HS-5 (cell line): ENCODE results near the gene COPG2.
"Not testable (repeated sequence)": the region's sequence is repeated elsewhere in the genome, so short reads cannot be mapped to it uniquely, and the experiment has no call there.

Source experiments
- DNase-seq: peaks from one replicate; pipeline ENCODE4 v3.0.0-alpha.2; 2012; ENCODE audit warnings: low read depth

The COPG2 gene

DNA sequence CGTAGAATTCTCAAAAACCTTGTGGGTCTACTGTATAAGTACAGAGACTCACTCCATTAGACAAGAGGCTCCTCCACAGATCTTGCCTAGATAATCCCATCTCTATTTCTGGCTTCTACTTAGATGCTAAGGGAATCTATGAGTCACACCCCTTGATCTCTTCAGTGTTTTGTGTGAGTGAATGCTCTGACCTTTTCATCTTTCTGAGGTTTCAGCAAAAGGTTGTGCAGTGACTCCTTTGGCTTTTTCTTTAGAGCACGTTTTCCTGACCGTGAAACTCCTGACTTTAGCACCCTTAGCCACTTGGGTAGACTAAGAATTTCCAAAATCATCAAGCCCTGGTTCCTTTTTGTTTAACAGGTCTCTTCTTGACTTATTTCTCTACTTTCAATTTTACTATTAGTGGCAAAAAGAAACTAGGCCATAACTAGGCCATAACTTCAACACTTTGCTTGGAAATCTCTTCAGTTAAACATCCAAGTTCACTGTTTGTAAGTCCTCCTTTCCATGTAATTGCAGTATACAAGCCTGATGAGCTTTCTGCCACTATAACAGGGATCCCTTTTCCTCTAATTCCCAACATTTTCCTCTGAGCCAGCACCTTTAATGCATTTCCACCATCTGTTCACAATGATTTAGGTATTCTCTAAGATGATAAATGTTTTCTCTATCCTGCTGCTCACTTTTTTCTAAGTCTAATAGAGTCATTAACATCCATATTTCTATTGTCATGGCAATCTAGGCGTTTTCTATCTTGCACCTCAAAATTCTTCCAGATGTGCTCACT, 19.4 kb downstream of the COPG2 start:
- DNase-seq, result no peak

DNA sequence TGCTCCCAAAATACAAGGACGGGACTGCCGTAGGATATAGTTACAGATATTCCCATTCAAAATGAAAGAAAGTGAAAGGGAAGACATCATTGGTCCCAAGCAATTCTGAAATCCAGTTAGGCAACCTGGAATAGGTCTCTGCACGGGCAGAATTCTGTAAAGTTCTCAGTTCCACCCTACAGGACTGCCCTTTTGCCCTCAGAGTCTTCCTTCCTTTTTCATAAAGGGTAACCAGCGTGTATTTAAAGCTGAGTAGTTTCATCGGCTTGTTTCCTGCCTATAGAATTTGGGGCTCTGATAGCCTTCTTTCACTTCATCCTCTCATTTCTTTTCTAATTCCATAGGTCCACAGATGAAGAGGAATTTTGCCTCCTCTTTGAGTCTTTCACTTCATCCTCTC, 20.0 kb downstream of the COPG2 start:
- no peak for DNase-seq

DNA sequence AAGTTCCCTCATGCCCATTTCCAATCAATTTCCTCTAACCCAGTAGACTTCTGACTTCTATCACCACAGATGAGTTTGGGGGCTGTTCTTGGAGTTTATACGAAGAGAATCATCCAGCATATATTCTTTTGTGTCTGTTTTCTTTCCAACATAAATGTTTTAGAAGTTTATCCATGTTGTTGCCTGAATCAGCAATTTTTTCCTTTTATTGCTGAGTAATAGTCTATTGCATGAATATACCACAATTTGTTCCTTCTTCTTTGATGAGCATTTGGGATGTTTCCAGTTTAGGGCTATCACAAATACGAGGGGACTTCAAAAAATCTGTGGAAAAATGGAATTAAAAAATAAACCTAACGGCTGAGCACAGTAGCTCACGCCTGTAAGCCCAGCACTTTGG, 26.2 kb downstream of the COPG2 start:
- DNase-seq, result no peak

DNA sequence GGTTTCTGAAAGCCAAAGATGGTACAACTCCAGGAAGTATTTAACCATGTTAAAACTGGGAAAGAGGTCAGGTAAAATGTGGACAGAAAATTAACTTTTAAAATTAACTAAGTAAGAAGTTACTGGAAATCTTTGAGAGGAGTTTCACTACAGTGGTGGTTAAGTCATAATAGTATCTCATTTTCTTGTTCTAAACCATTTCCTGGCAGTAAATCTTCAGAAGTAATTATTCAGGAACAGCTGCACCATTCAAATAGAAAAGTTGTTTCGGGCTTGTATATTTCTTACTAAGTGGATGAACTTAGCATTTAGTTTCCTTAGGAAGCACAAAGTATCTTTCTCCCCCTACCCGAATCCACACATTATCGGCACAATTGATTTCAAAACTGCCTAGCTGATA, 27.1 kb downstream of the COPG2 start:
- DNase-seq, result no peak

DNA sequence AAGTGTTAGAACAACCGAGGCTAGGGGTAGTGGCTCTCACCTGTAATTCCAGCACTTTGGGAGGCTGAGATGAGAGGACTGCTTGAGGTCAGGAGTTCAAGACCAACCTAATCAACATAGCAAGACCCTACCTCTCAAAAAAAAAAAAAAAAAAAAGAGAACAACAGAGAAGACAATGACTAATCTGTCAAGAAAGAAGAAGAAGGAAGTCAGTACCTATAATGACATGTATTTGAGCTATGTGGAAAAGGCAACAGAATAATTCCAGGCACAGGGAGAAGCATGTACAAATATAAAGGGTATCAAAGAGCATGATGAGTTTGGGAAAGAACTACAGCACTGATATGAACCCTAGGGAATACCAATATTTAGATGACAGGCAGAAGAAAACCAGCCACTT, 27.5 kb downstream of the COPG2 start:
- no peak for DNase-seq

DNA sequence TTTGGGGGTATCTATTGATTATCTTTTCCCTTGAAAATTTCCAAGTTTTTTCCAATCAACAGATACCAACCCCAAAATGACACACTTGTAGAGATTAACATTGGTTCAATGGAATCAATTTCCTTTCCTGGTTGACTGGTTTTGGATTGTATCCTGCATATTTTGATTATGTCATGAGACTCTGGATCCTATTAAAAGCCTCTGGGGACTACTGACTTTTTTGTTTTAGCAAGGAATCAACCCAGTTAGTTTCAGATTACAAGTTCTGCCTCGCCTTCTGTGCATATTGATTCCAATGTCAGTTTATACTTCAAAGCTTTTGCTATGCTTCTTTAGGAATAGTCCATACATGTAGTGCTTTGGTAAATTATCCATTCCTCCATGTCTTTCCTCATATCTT, 29.2 kb downstream of the COPG2 start:
- DNase-seq, result no peak

DNA sequence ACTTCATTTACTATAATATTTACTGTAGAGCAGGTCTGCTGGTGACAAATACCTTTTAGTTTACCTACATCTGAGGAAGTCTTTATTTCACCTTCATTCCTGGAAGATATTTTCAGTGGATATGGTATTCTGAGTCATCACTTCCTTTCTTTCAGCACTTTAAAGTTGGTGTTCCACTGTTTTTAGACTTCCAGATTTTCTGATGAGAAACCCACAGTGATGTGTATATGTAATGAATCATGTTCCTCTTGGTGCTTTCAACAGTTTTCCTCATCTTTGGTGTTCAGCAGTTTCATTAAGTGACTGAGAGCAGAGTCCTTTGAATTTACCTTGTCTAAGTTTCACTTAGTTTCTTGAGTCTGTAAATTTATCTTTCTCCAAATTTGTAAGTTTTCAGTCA, 36.4 kb downstream of the COPG2 start:
- DNase-seq, result peak; percentile 36

DNA sequence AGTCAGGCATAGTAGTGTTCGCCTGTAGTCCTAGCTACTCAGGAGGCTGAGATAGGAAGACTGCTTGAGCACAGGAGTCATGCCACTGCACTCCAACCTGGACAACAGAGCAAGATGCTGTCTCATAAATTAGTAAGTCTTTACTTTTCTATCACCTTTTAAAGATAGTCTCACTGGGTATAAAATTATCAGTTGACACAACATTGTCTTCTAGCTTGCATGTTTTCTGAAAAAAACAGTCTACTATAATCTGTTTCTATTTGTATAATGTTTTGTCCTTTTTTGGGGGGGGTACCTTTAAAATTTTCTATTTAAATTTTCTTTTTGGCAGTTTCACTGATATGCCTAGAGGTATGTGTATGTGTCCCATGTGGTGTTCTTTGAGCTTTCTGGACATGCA, 39.6 kb downstream of the COPG2 start:
- no peak for DNase-seq

DNA sequence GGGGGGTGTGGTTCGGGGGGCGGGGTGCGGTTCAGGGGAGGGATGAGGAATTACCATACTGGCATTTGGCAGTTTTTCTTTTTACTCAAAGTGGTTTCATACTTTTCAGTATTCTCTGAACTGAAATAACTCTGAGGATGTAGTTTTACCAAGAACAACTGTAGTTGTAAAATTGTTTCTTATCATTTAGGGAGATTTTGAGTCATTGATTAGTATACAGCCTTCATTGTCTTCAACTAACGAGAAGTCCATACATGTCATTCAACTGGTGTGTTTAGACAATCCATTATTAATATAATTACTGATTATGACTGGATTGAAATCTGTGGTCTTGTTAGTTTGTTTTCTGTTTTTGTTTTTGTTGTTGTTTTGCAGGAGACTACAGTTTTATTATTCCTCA, 40.8 kb downstream of the COPG2 start:
- no peak for DNase-seq

DNA sequence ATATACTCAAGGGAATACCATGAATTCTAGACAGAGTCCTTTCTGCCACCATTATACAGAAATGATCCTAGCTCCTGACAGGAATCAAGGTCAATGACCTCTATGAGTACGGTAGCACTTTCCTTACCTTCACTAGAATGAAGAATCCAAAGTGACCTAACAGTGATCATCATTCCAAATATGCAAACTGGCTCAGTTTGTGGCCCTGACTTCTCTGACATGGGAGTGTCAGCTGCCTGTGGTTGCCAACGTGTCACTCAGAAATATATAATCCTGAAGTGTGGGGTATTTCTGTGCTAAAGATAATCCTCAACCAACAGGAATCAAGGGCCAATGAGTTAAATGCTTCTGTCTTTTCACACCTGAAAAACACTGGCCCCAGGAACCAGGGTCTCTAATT, 45.7 kb downstream of the COPG2 start:
- no peak for DNase-seq

DNA sequence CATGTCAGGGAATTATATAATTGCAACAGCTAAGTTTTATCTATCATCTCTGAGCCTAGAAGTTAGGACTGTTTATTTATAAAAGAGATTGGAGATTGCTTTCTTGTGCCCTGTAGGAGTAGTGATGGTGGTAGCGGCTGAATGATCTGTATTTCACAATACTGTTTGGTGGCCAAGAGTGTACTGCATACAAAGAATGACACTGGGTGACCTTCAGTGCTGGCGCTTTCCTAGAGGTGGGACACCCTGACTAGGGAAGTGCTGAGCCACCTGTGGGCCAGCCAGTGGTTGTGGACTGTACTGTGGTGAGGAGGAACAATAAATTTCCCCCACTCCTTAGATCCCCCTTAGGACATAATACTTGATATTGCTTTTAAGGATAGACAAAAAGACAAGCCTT, 53.0 kb downstream of the COPG2 start:
- no peak for DNase-seq

DNA sequence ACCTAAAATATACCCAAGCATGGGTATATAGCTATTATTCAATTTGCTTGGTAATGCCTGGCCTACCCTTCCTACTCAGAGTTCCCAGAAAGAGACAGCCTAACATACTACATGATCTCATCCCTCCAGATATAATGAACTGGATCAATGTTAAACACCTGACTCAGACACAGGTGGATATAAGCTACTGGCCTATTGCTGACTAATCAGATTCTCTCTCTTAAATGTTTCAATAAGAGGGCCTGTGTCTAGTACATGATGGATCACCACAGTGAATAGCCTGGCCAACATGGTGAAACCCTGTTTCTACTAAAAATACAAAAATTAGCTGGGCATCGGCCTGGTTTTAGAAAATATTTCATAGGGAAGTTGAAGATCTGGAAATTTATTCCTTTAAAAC, 54.1 kb downstream of the COPG2 start:
- no peak for DNase-seq

DNA sequence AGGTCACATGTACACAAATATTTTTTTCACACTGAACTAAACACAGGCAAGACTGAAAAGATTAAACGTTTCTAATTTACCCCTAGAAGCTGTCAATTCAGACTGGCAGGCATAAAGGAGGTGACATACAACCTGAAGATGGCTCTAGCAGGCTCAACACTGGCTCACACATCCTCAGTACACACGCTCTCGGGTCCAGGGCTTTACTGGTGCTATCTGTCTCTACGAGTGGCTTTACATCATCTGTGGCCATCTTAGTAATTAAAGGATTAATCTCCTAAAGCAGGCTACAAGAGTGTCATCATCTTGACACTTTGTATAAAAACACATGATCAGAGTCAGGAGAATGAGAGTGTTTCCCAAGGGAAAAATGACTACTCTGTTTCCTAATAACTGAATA, 57.3 kb downstream of the COPG2 start:
- DNase-seq, result no peak

DNA sequence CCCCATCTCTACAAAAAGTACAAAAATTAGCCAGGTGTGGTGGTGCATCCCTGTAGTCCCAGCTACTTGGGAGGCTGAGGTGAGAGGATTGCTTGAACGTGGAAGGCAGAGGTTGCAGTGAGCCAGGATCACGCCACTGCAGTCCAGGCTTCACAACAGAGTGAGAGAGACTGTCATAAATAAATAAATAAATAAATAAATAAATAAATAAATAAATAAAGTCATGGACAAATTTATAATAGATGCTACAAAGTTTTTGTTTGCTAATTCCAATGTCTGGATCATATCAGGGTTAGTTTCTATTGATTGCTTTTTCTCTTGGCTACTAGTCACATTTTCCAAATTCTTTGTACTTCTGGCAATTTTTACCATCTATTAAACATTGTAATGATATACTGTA, 61.5 kb downstream of the COPG2 start:
- DNase-seq, result not testable (repeated sequence)

DNA sequence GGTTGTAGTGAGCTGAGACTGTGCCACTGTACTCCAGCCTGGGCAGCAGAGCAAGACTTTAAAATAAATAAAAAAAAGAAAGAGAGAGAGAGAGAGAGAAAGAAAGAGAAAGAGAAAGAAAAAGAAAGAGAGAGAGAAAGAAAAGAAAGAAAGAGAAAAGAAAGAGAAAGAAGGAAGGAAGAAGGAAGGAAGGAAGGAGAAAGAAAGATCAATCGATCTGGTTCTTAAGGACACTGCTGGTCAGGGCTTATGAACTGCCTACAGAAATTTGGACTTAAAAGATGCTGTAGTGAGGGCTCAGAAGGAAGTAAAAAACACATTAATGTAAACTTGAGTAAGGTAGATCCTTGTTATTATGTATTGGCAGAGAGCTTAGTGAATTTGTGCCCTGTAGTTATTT, 62.4 kb downstream of the COPG2 start:
- DNase-seq, result no peak

DNA sequence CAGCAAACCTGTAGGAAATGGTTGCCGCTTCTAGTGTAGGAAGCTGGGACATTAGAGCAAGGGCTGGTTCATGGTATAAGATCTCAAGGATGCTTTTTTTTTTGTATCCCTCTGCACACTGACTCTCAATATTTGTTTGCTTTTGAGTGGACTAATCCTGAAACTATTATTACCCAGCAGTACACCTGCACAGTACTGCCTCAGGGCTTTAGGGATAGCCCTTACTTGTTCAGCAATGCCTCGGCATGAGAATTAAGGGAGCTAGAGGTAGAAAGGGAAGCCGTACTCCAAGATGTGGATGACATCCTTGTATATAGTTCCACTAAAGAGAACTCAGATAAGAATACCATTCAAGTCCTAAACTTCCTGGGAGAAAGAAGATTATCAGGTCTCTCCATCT, 70.5 kb downstream of the COPG2 start:
- no peak for DNase-seq

DNA sequence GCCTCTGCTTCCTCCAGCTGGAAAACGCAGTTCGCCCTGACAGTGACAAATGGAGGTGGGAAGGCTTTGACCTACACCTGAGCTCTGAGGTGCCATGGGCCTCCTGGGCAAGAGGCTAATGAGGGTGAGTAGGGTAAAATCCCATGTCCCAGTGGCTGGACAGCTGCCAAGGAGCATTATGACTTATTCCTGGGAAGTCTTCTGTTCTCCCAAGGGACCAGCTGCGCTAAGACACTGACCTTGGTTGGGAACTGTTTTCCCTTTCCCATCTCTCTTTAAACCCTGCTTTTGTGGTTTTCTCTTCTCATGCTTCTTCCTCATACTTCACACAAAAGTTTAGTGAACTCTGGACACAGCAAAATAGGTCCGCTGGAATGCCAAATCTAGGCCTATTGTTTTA, 72.6 kb downstream of the COPG2 start:
- no peak for DNase-seq

DNA sequence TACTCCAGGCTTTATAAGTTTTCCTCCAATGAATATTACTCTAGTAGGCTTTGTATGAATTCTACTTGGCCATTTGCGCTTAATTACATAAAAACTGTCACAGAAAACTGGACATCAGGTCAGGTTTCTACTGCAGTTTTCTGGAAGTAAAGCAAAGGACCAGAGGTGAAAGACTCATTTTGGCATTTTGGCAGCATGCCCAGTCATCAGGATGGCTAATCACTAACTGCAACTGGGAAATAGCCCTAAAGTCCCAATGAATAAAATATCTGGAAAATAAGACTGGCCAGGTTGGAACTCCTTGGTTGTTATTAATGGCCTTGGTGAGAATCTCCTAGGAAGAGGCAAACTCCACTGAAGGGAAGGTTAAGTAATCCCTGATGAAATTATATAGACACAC, 75.5 kb downstream of the COPG2 start:
- DNase-seq, result no peak

DNA sequence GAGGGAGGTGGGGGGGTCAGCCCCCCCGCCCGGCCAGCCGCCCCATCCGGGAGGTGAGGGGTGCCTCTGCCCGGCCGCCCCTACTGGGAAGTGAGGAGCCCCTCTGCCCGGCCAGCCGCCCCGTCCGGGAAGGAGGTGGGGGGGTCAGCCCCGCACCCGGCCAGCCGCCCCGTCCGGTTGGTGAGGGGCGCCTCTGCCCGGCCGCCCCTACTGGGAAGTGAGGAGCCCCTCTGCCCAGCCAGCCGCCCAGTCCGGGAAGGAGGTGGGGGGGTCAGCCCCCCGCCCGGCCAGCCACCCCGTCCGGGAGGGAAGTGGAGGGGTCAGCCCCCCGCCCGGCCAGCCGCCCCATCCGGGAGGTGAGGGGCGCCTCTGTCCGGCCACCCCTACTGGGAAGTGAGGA, 77.1 kb downstream of the COPG2 start:
- DNase-seq, result not testable (repeated sequence)

DNA sequence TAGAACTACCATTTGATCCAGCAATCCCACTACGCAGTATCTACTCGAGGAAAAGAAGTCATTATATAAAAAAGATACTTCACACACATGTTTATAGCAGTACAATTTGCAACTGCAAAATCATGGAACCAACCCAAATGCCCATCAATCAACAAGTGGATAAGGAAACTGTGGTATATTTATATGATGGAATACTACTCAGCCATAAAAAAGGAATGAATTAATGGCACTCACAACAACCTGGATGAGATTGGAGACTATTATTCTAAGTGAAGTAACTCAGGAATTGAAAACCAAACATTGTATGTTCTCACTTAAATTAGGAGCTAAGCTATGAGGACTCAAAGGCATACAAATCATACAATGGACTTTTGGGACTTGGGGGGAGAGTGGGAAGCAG, 82.6 kb downstream of the COPG2 start:
- not testable (repeated sequence) for DNase-seq

DNA sequence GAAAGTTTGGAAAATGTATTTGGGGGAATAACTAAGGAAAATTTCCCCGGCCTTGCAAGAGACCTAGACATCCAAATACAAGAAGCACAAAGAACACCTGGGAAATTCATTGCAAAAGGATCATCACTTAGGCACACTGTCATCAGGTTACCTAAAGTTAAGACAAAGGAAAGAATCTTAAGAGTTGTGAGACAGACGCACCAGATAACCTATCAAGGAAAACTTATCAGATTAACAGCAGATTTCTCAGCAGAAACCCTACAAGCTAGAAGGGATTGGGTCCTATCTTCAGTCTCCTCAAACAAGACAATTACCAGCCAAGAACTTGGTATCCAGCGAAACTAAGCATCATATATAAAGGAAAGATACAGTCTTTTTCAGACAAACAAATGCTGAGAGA, 93.4 kb downstream of the COPG2 start:
- not testable (repeated sequence) for DNase-seq

DNA sequence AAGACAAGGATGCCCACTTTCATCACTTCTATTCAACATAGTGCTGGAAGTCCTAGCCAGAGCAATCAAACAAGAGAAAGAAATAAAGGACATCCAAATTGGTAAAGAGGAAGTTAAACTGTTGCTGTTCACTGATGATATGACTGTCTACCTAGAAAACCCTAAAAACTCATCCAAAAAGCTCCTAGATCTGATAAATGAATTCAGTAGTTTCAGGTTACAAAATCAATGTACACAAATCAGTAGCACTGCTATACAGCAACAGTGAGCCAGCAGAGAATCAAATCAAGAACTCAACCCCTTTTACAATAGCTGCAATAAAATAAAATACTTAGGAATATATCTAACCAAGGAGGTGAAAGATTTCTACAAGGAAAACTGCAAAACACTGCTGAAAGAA, 98.4 kb downstream of the COPG2 start:
- DNase-seq, result not testable (repeated sequence)

DNA sequence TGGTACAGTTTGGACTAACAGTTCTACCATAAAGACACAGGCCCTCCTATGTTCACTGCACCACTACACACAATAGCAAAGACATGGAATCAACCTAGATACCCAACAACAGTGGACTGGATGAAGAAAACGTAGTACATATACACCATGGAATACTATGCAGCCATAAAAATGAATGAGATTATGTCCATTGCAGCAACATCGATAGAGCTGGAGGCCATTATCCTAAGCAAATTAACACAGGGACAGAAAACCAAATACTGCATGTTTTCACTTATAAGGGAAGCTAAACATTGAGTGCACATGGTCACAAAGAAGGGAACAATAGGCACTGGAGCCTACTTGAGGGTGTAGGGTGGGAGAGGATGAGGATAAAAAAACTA, 101.7 kb downstream of the COPG2 start:
- DNase-seq, result no peak

DNA sequence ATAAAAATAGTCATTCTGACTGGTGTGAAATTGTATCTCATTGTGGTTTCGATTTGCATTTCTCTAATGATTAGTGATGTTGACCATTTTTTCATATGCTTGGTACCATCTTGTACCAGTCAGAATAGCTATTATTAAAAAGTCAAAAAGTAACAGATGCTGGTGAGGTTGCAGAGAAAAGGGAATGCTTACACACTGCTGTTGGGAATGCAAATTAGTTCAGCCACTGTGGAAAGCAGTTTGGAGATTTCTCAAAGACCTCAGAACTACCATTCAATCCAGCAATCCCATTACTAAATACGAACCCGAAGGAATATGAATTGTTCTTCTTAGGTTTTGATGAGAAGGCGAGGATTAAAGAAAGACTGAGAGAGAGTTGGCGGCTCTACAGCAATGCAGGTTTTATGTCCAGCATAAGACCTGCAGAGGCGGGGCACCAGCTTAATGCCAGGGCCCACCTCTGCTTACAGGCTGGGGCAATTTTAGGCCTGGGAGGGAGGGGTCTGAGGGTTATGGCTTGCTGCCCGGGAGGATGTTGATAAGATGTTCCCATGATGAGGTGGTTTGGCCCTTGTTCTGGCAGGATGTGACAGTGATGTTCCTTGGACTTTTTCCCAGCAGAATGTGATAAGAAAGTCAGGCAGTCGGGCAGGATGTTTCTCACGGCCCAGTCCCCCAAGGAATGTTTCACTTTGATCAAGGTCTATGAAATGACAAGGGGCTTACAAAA, 102.2 kb downstream of the COPG2 start:
- DNase-seq, result no peak
